K562 (cell line): ENCODE data around the gene MACF1. TPM values are rescaled to one million over a fixed set of nuclear protein-coding genes. Genes with fewer than 3 reads are reported as not detected.

Source experiments
- ATAC-seq: fragments of 200-7000 bp; cut with Tn5 transposase; 3 replicates; pipeline ENCODE4 v1.9.1; 2020; ENCODE audit warnings: moderate library complexity
- BruUV-seq: library from RNA; stranded (reverse); fragments of 400-500 nt; replicated peaks from 2 replicates; lab custom pipeline; 2021; lab: Mats Ljungman, UMichigan
- CTCF ChIA-PET: fragments of 300-600 bp; formaldehyde crosslinking; extraction: SDS; loops from one replicate; lab custom pipeline; 2021; ENCODE audit warnings: low intra/inter-chr PET ratio; lab: Yijun Ruan, JAX
- POLR2A ChIA-PET: fragments of 300-600, 350-650 bp; sonication (Branson Sonifier 250); formaldehyde crosslinking; extraction: SDS; loops from one replicate; lab custom pipeline; 2021; ENCODE audit warnings: antibody characterized with exemption, inconsistent platforms; lab: Yijun Ruan, JAX
- DNase-seq, 4 experiments: peaks; one replicate each; pipeline versions ENCODE4 v3.0.0 to v3.0.0-alpha.2; 2011 to 2018; ENCODE audit warnings: low spot score in 3 of 4, mixed read lengths in 3 of 4; ENCODE audit errors: extremely low read depth in 1 of 4
- FAIRE-seq: peaks from 2 replicates; lab custom pipeline; 2011; peaks lifted over from hg19 to GRCh38; lab: Jason Lieb, UNC
- H2AFZ ChIP-seq: 2 replicates; pipeline ENCODE4 v1.6.0; 2011; ENCODE audit warnings: low read depth, low read length, control low read depth, inconsistent platforms
- H3K27ac ChIP-seq: fragments of 200-600 bp; 3 replicates; pipeline ENCODE4 v1.8.0; 2011; ENCODE audit warnings: low read depth, mild to moderate bottlenecking, control low read depth, inconsistent platforms, low read length, moderate library complexity, mixed read lengths; ENCODE audit errors: extremely low read depth
- H3K27me3 ChIP-seq, 2 experiments: fragments of 300-600 bp in 1 of 2; 2 replicates in 1 of 2; 3 replicates in 1 of 2; pipeline versions ENCODE4 v1.6.0 to v1.8.0; 2011; ENCODE audit warnings: inconsistent platforms in 2 of 2, low read length in 2 of 2, mild to moderate bottlenecking in 1 of 2, mixed read lengths in 1 of 2, moderate library complexity in 1 of 2; ENCODE audit not compliant: control insufficient read depth in 2 of 2, insufficient read depth in 2 of 2
- H3K36me3 ChIP-seq: fragments of 300-600 bp; 3 replicates; pipeline ENCODE4 v1.8.0; 2011; ENCODE audit warnings: mild to moderate bottlenecking, low read length, inconsistent platforms; ENCODE audit not compliant: control insufficient read depth, insufficient read depth
- H3K4me1 ChIP-seq, 2 experiments: fragments of 200-600 bp in 1 of 2; replicated peaks in 1 of 2; 2 replicates in 1 of 2; 3 replicates in 1 of 2; pipeline versions ENCODE4 v1.5.1 to v1.8.0; 2011; ENCODE audit warnings: inconsistent platforms in 2 of 2, low read length in 2 of 2, mild to moderate bottlenecking in 1 of 2, mixed read lengths in 1 of 2, moderate library complexity in 1 of 2; ENCODE audit not compliant: control insufficient read depth in 2 of 2, insufficient read depth in 2 of 2
- H3K4me2 ChIP-seq: 2 replicates; pipeline ENCODE4 v1.6.1; 2011; ENCODE audit warnings: low read length, control low read depth, inconsistent platforms, mixed read lengths; ENCODE audit not compliant: insufficient read depth
- H3K4me3 ChIP-seq: fragments of 200-600 bp; sonication (generic), shearing (Covaris generic); 2 replicates; pipeline ENCODE4 v1.5.1; 2016; ENCODE audit warnings: control low read depth, inconsistent platforms
- H3K79me2 ChIP-seq: fragments of 200-600 bp; 3 replicates; pipeline ENCODE4 v1.8.0; 2011; ENCODE audit warnings: low read length, inconsistent platforms; ENCODE audit not compliant: control insufficient read depth, insufficient read depth
- H3K9ac ChIP-seq, 2 experiments: 2 replicates each; pipeline versions ENCODE4 v1.6.0 to v1.6.1; 2011; ENCODE audit warnings: low read depth in 2 of 2, low read length in 2 of 2, control low read depth in 1 of 2, inconsistent platforms in 1 of 2, mild to moderate bottlenecking in 1 of 2, mixed read lengths in 1 of 2; ENCODE audit not compliant: insufficient read depth in 1 of 2
- H3K9me1 ChIP-seq: one replicate; pipeline ENCODE4 v1.6.0; 2011; ENCODE audit warnings: inconsistent platforms, mild to moderate bottlenecking, low read length, moderate library complexity; ENCODE audit not compliant: control insufficient read depth, insufficient read depth
- H3K9me3 ChIP-seq: replicated peaks from 2 replicates; pipeline ENCODE4 v1.5.1; 2011; ENCODE audit warnings: low read depth, low read length, inconsistent platforms; ENCODE audit not compliant: control insufficient read depth, insufficient read depth
- H4K20me1 ChIP-seq: replicated peaks from 2 replicates; pipeline ENCODE4 v1.6.1; 2011; ENCODE audit warnings: low read length, inconsistent platforms, mixed read lengths; ENCODE audit not compliant: control insufficient read depth, insufficient read depth
- EWSR1 ChIP-seq: fragments of 450-650 bp; IDR thresholded peaks from 2 replicates; pipeline ENCODE4 v1.6.1; 2018; ENCODE audit warnings: borderline replicate concordance, mild to moderate bottlenecking, low read depth, moderate library complexity; ENCODE audit not compliant: partially characterized antibody
- HDAC3 ChIP-seq: fragments of 450-650 bp; IDR thresholded peaks from 2 replicates; pipeline ENCODE4 v1.6.1; 2018; ENCODE audit warnings: borderline replicate concordance, mild to moderate bottlenecking, moderate library complexity; ENCODE audit not compliant: partially characterized antibody
- TEAD4 ChIP-seq, 2 experiments: sonication (generic) in 1 of 2; formaldehyde crosslinking in 1 of 2; IDR thresholded peaks; 2 replicates each; pipeline versions ENCODE4 v1.6.1 to v1.8.0; 2012 to 2022; ENCODE audit warnings: borderline replicate concordance in 1 of 2, inconsistent platforms in 1 of 2, low read length in 1 of 2, mild to moderate bottlenecking in 1 of 2, missing genetic modification reagents in 1 of 2
- ZFX ChIP-seq: sonication (generic); formaldehyde crosslinking; IDR thresholded peaks from 2 replicates; pipeline ENCODE4 v1.8.0; 2022; ENCODE audit warnings: mild to moderate bottlenecking, missing genetic modification reagents, moderate library complexity
- WGBS: fragments of 100-300 bp; shearing (Covaris generic); methylation state at CpG from one replicate; pipeline ENCODE4 v1.1.6; 2016; ENCODE audit warnings: low coverage, mixed read lengths; ENCODE audit not compliant: insufficient coverage; ENCODE audit errors: missing lambda C conversion rate; 5-methylcytosine and 5-hydroxymethylcytosine counted together
- in situ Hi-C: fragments of 300-500 bp; cut with MboI; formaldehyde crosslinking; loops from 4 replicates; pipeline ENCODE4 v1.15.0; 2018; ENCODE audit warnings: inconsistent platforms, mixed read lengths
- intact Hi-C: fragments of 100-400 bp; cut with micrococcal nuclease; formaldehyde crosslinking; loops from 2 replicates; pipeline ENCODE4 v1.14.2; 2022
- polyA plus RNA-seq, 8 experiments: library from polyadenylated mRNA; depleted of rRNA in 4 of 8; stranded (reverse) in 5 of 8; unstranded in 3 of 8; fragments of >200 nt; fragmentation: Nextera tagmentation in 2 of 8; fragmentation: Illumina TruSeq in 1 of 8; extraction: Ambion mirVana in 2 of 8; extraction: Trizol in 1 of 8; gene quantifications; 2 replicates each; pipeline versions ENCODE4 v1.2.1 to v1.2.3, GENCODE V29; 2011 to 2014; ENCODE audit warnings: inconsistent platforms in 1 of 8, missing spikeins in 1 of 8
- total RNA-seq, 7 experiments: library from RNA; depleted of rRNA in 6 of 7; stranded (reverse); fragments of >200 nt in 6 of 7; fragmentation: Illumina TruSeq in 2 of 7; extraction: Trizol in 2 of 7; gene quantifications; 2 replicates each; pipeline versions ENCODE4 v1.2.1 to v1.2.3, GENCODE V29; 2011 to 2021; ENCODE audit warnings: low replicate concordance in 1 of 7
- TF ChIP-seq, protein P1 (sequence below): sonication (generic); formaldehyde crosslinking; IDR thresholded peaks from 2 replicates; pipeline ENCODE4 v1.8.1; 2023; ENCODE audit warnings: missing genetic modification reagents, mild to moderate bottlenecking, borderline replicate concordance
- TF ChIP-seq, protein P2 (sequence below): fragments of 450-650 bp; IDR thresholded peaks from 2 replicates; pipeline ENCODE4 v1.7.0; 2016; ENCODE audit warnings: borderline replicate concordance

Gene MACF1
- total and polyA plus RNA-seq, 9 of the 15 experiments (the other 6 are each of a cell fraction or from before 2014, with no cell fraction given): 13.2 to 232 (median 112) TPM

DNA sequence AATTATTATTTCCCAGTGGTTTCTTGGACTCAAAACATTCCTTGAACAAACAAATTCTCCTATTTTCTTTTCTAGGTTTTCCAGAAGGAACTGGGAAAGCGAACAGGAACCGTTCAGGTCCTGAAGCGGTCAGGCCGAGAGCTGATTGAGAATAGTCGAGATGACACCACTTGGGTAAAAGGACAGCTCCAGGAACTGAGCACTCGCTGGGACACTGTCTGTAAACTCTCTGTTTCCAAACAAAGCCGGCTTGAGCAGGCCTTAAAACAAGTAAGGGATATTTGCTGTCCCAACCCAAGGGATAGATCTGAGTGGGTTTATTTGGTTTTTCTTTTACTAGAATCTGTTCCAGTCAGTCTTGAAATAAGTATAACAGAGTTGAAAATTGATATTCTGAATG is 247.6 kb downstream of the MACF1 start:
- BruUV-seq: no TSS peak
- H4K20me1 ChIP-seq: no peaks in the 10 kb centered on the region
- intact Hi-C loops (no loop called here), in situ Hi-C loops (no loop called here)
- H3K9ac ChIP-seq: no peak overlapping the region
- CTCF ChIA-PET: no interaction called here
- ATAC-seq (no peak), FAIRE-seq (no peak), DNase-seq (no peak)
- H3K27me3 ChIP-seq: no peaks in the 10 kb centered on the region
- no peak overlapping the region for H2AFZ ChIP-seq
- H3K4me3 ChIP-seq: no peak overlapping the region
- 91% methylated on average over 7 of the region's 7 CpGs for WGBS
- peaks cover 94% of the 10 kb centered on the region for H3K36me3 ChIP-seq
- H3K79me2 ChIP-seq: no peaks in the 10 kb centered on the region
- H3K9me3 ChIP-seq: no peaks in the 10 kb centered on the region
- H3K27ac ChIP-seq: no peak overlapping the region
- H3K4me2 ChIP-seq: no peak overlapping the region
- no peaks in the 10 kb centered on the region for H3K9me1 ChIP-seq
- H3K4me1 ChIP-seq: no peaks in the 10 kb centered on the region
- POLR2A ChIA-PET: no interaction called here
- no peak for TF ChIP-seq TEAD4 (IDR thresholded peaks at IDR 0.05; ENCODE audit: low read length)
- TF ChIP-seq TEAD4 (CRISPR knock-in tag; IDR thresholded peaks at IDR 0.05; ENCODE audit: borderline replicate concordance): no peak
- TF ChIP-seq HDAC3: no peak
- no peak for TF ChIP-seq EWSR1
- no peak for TF ChIP-seq ZFX (CRISPR knock-in tag)
- TF ChIP-seq, protein P1, sequence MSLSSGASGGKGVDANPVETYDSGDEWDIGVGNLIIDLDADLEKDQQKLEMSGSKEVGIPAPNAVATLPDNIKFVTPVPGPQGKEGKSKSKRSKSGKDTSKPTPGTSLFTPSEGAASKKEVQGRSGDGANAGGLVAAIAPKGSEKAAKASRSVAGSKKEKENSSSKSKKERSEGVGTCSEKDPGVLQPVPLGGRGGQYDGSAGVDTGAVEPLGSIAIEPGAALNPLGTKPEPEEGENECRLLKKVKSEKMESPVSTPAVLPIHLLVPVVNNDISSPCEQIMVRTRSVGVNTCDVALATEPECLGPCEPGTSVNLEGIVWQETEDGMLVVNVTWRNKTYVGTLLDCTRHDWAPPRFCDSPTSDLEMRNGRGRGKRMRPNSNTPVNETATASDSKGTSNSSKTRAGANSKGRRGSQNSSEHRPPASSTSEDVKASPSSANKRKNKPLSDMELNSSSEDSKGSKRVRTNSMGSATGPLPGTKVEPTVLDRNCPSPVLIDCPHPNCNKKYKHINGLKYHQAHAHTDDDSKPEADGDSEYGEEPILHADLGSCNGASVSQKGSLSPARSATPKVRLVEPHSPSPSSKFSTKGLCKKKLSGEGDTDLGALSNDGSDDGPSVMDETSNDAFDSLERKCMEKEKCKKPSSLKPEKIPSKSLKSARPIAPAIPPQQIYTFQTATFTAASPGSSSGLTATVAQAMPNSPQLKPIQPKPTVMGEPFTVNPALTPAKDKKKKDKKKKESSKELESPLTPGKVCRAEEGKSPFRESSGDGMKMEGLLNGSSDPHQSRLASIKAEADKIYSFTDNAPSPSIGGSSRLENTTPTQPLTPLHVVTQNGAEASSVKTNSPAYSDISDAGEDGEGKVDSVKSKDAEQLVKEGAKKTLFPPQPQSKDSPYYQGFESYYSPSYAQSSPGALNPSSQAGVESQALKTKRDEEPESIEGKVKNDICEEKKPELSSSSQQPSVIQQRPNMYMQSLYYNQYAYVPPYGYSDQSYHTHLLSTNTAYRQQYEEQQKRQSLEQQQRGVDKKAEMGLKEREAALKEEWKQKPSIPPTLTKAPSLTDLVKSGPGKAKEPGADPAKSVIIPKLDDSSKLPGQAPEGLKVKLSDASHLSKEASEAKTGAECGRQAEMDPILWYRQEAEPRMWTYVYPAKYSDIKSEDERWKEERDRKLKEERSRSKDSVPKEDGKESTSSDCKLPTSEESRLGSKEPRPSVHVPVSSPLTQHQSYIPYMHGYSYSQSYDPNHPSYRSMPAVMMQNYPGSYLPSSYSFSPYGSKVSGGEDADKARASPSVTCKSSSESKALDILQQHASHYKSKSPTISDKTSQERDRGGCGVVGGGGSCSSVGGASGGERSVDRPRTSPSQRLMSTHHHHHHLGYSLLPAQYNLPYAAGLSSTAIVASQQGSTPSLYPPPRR (CRISPR knock-in tag): no peak
- TF ChIP-seq, protein P2, sequence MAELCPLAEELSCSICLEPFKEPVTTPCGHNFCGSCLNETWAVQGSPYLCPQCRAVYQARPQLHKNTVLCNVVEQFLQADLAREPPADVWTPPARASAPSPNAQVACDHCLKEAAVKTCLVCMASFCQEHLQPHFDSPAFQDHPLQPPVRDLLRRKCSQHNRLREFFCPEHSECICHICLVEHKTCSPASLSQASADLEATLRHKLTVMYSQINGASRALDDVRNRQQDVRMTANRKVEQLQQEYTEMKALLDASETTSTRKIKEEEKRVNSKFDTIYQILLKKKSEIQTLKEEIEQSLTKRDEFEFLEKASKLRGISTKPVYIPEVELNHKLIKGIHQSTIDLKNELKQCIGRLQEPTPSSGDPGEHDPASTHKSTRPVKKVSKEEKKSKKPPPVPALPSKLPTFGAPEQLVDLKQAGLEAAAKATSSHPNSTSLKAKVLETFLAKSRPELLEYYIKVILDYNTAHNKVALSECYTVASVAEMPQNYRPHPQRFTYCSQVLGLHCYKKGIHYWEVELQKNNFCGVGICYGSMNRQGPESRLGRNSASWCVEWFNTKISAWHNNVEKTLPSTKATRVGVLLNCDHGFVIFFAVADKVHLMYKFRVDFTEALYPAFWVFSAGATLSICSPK: no peak
